Measurements from ENCODE around the gene GLTP.
"Not testable (repeated sequence)": the region's sequence is repeated elsewhere in the genome, so short reads cannot be mapped to it uniquely, and the experiment has no call there.

The GLTP gene

DNA sequence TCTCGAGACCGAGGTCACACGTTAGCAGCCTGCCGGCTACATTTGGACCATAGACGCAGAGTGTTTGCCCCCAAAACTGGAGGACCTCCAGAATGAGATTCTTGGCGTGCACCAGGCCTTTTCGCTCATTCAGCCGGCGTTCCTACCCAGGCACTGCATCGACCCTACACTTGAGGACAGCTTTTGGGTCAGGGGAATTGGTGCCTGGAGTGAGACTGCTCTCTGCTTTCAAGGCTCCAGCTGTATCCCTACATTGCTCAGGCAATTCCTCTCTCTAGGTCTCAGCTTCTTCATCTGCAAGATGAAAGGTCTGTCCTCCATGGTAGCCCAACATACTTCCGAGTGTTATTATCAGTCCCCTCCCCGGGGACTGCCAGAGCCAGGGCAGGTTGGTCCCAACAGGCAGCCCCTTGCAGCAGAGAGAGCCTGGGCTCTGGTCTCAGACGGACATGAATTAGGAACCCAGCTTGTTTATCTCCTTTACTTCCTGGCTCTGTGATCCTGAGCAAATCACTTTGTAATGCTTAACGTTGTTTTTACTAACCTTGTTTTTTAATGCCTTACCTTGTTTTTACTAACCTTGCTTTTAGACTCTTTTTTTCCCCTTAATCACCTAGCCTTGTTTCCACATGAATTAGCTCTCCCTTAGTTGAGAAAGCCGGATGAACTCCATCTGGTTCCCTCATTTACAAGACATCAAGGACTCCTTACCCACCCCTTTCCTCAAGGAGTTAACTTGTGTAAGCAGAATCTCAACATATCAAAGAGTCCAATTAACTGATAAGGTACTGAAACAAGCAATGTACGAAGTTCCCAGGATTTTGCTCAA lies 20.6 kb upstream of the GLTP start:
- DNase-seq: peak; percentile 7

DNA sequence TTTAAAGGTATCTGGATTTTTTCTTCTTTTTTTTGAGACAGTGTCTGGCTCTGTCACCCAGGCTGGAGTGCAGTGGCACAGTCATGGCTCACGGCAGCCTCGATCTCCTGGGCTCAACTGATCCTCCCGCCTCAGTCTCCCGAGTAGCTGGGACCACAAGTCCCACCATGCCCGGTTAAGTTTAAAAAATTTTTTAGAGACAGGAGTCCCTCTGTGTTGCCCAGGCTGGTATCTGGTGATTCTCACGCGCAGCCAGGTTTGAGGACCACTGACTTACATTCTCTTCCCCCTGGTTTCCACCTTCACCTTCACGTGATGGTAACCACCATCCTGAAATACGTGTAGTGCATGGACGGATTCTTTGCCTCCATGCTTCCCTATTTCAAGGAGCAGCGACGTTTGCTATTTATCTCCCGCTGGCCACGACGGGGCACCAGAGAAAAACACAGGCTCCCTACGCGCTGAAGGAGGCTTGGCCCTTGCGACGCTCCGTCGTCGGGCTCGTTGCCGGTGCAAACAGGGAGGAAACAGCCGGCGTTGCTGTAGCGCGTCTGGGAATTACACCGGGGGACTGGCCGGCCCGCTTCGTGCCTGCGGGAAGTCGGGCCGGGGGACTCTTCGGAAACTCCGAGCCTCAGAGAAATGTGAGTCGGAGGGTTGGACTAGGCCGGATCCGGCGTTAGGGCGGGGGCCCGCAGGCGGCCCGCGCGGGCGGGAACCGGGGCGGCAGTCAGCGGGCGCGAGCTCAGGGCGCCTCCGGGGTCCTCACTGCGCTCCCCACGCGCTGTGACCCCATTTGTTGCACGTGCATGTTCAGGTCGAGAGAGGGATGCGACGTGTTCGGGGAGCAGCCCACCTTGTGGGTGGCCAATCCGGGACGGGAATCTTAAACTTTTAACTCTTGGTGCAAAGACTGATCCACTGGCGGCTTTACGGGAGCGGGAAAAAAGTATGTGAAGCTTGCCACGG lies 19.7 kb upstream of the GLTP start, which contains the start of gene TCHP:
Gene TCHP, plus strand, starts transcription at position 492 of the 969 bp plus-strand sequence. CDS start 2,753 bp downstream, outside the sequence.
- DNase-seq: peak; percentile 77

GRCh38 chr12:109899345-109899744 lies 19.0 kb upstream of the GLTP start:
- not testable (repeated sequence) for DNase-seq

DNA sequence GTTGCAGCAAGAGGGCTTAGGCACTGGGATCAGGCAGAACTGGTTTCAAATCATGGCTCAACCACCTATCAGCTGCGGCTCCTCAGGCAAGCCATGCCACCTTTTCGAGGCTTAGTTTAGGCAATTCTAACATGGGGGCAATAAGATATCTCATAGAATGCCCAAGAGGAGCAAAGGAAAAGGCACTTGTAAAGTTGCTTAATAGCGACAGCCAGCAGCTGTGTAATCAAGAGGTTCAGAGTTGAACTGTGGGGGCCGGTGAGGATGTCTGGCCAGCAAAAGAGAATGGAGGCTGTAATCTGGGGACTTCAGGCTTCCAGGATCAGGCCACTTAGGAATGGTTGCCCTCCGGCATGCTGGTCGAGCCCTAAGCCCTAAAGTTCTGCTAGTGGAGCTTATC lies 16.7 kb upstream of the GLTP start:
- DNase-seq: no peak

- DNase-seq: no peak
Measured at GRCh38 chr12:109896188-109896587, 15.8 kb upstream of the GLTP start.

- no peak for DNase-seq
Measured at GRCh38 chr12:109894939-109895338, 14.6 kb upstream of the GLTP start.

GRCh38 chr12:109893261-109893995 lies 13.1 kb upstream of the GLTP start:
- DNase-seq: no peak

DNA sequence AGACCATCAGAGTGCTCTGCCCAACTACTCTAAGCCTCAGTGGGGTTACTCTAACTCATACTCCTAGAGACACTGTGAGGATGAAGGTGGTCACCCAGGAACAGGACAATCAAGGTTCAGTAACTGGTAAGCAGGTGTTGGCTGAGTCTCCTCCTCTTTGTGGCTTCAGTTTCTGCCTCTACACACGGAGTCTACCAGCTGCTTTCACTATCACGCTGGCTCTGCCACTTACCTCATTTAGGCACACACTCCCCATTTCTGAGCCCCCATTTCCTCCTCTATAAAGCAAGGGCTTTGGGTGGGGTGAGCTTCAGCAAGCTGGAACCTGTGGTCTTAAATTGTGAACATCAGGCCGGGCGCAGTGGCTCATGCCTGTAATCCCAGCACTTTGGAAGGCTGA lies 12.4 kb upstream of the GLTP start:
- no peak for DNase-seq

GRCh38 chr12:109892165-109892715 lies 11.9 kb upstream of the GLTP start:
- DNase-seq: no peak

DNA sequence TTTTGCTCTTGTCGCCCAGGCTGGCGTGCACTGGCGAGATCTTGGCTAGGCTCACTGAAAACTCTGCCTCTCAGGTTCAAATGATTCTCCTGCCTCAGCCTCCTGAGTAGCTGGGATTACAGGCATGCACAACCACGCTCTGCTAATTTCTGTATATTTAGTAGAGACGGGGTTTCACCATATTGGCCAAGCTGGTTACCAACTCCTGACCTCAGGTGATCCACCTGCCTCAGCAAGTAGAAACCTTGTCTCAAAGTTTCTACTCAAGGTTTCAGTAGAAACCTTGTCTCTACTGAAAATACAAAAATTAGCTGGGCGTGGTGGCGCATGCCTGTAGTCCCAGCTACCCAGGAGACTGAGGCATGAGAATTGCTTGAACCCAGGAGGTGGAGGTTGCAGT lies 11.4 kb upstream of the GLTP start:
- DNase-seq: not testable (repeated sequence)

GRCh38 chr12:109890620-109891170 lies 10.4 kb upstream of the GLTP start:
- no peak for DNase-seq

DNA sequence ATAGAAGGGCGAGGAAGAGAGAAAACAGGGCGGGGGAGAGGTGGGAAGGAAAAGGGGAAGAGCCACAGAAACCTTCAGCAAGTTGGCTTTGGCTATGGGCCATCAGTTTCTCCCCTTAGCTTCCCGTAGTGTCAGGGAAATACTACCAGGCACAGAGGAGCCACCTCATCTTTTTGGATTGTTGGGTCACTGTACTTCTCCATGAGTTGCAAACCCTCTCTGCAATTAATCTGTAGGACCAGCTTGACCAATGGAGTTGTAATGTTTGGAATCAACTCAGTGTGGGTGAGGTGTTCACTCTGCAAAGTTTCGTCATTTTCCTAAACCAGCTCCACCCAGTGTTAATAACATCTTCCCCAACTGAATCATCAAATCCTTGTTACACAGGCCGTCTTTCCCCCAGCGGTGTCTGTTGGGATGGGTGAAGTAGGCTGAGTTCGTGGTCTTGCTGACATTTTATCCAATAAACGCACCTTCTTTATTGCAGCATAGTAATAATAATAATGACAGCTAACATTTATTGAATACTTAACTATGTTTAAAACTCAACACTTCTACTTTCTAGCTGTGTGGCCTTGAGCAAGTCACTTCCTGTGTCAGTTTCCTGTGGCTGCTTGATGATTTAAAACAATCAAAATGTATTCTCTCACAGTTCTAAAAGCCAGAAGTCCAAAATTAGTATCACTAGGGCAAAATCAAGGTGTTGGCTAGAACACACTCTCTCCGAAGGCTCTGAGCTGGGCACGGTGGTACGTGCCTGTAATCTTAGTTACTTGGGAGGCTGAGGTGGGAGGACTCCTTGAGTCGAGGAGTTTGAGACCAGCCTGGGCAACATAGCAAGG lies 8.1 kb upstream of the GLTP start:
- DNase-seq: peak; percentile 34

GRCh38 chr12:109885616-109886015 lies 5.3 kb upstream of the GLTP start:
- no peak for DNase-seq

- no peak for DNase-seq
Measured at GRCh38 chr12:109883461-109883860, 3.1 kb upstream of the GLTP start.

DNA sequence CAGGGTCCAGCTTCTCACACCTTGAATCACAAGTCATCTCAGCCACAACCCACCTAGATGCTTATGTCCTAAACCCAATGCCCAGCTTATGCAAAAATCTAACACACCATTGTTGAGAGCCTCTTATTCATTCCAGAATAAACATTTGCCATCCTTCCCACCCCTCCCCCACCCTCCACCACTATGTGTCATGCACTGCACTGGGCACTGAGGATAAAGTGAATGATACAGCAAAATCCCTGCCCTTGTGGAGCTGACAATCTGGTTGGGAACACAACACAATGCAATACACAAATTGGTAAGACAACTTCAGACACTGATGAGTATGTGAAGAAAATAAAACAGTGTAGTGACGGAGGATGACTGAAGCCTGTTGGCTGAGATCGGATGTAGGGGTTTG lies 1.4 kb upstream of the GLTP start:
- DNase-seq: no peak

GRCh38 chr12:109880938-109881337 lies 597 bp upstream of the GLTP start:
- DNase-seq: no peak

- DNase-seq: peak; percentile 8
Measured at GRCh38 chr12:109879351-109880042, 844 bp downstream of the GLTP start.

GRCh38 chr12:109878749-109879148 lies 1.6 kb downstream of the GLTP start:
- DNase-seq: no peak

- DNase-seq: no peak
Measured at GRCh38 chr12:109878247-109878625, 2.1 kb downstream of the GLTP start.

GRCh38 chr12:109877504-109878246 lies 2.7 kb downstream of the GLTP start:
- no peak for DNase-seq
